ENCODE data around the gene SLC38A3.

DNA sequence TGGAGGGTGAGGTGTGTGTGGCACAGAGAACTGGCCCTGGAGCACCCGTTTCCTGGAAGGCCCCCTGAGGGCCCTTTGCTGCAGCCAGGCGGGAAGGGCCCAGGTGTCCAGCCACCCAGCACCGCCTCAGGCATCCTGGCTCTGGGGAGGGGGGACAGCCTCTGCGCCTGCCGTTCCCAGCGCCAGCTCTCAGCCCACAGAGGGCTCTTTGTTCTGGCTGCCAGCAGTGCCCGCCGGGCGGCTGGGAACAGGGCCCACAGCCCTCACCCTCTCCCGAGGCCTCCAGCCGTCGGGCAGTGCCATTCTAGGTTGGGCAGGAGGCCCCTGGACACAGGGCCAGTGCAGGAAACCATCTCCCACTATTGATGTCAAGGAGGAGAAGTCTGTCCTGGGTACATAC, 8.3 kb downstream of the SLC38A3 start:
- TF ChIP-seq, protein P1, sequence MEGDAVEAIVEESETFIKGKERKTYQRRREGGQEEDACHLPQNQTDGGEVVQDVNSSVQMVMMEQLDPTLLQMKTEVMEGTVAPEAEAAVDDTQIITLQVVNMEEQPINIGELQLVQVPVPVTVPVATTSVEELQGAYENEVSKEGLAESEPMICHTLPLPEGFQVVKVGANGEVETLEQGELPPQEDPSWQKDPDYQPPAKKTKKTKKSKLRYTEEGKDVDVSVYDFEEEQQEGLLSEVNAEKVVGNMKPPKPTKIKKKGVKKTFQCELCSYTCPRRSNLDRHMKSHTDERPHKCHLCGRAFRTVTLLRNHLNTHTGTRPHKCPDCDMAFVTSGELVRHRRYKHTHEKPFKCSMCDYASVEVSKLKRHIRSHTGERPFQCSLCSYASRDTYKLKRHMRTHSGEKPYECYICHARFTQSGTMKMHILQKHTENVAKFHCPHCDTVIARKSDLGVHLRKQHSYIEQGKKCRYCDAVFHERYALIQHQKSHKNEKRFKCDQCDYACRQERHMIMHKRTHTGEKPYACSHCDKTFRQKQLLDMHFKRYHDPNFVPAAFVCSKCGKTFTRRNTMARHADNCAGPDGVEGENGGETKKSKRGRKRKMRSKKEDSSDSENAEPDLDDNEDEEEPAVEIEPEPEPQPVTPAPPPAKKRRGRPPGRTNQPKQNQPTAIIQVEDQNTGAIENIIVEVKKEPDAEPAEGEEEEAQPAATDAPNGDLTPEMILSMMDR (conservative IDR thresholded peaks at IDR 0.05; ENCODE audit: low read depth in 2 of 2): no peak
- TF ChIP-seq POLR2AphosphoS5 (IDR thresholded peaks at IDR 0.05; ENCODE audit: low read depth): no peak
- no peak for TF ChIP-seq NANOG (IDR thresholded peaks at IDR 0.05; ENCODE audit: borderline replicate concordance)
- TF ChIP-seq EZH2 (IDR thresholded peaks at IDR 0.05; ENCODE audit: low read depth, unreplicated experiment): no peak

Measured in GM23338 (cell line).